HG03108 (cell line): ENCODE results near the gene HECTD2.
"Not testable (repeated sequence)": the region's sequence is repeated elsewhere in the genome, so short reads cannot be mapped to it uniquely, and the experiment has no call there.

Experiments
- ATAC-seq: cut with Tn5 transposase; IDR thresholded peaks from one replicate; pipeline ENCODE4 v1.9.1; 2021; ENCODE audit warnings: moderate library complexity; ENCODE audit not compliant: unreplicated experiment

HECTD2 gene

GRCh38 chr10:91472911-91473310, 62.8 kb downstream of the HECTD2 start:
- no peak for ATAC-seq

- no peak for ATAC-seq
Observed at GRCh38 chr10:91474009-91474408, 63.9 kb downstream of the HECTD2 start.

GRCh38 chr10:91477236-91477635, 67.1 kb downstream of the HECTD2 start:
- ATAC-seq, result no peak

DNA sequence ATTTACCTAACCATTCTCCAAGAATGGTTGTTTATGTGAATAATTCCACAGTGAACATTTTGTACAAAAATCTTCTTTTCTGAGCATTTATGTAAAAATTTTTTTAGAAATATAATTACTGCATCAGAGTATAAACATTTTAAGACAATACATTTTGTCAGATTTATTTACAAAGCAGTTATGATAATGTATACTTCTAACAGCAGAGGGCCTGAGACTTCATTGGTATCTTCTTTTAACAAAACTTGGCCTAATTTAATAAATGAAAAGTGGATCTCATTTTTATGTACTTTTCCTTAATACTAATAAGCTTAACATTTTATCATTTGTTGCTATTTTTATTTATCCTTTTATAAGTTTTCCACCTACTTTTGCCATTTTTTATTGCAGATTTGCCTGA, 69.4 kb downstream of the HECTD2 start:
- ATAC-seq, result no peak

DNA sequence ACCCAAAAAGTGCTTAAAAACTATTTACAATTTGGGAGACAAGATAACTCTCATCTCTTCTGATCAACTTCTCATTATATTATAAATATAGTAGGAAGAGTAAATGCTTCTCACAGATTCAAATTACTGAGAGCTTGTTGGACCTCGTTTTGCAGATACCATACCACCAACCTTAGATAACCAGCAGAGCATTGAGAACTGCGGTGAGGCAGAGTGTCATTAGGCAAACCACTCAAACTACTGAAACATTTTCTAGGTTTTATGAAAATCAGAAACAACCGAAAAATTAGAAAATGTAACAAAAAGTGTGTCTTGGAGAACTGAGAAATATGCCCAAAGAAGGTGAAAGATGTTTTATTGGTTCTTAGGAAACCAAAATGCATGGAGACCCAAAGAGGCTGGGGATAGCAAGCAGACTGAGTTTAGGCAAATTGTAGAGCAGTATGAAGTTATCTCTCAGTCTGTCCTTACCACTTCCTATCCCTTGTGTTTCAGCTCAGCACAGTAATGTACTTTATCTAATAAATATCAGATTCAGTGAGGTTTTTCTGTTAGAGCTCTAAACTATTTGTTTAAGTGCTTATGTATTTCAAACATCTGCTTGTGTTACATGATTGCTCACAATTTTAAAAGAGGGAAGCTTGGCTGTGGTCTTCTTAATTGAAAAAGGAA, 77.9 kb downstream of the HECTD2 start:
- ATAC-seq, result no peak

GRCh38 chr10:91493313-91493712, 83.2 kb downstream of the HECTD2 start:
- no peak for ATAC-seq

GRCh38 chr10:91495402-91495801, 85.3 kb downstream of the HECTD2 start:
- no peak for ATAC-seq

GRCh38 chr10:91496016-91496415, 85.9 kb downstream of the HECTD2 start:
- ATAC-seq, result no peak

DNA sequence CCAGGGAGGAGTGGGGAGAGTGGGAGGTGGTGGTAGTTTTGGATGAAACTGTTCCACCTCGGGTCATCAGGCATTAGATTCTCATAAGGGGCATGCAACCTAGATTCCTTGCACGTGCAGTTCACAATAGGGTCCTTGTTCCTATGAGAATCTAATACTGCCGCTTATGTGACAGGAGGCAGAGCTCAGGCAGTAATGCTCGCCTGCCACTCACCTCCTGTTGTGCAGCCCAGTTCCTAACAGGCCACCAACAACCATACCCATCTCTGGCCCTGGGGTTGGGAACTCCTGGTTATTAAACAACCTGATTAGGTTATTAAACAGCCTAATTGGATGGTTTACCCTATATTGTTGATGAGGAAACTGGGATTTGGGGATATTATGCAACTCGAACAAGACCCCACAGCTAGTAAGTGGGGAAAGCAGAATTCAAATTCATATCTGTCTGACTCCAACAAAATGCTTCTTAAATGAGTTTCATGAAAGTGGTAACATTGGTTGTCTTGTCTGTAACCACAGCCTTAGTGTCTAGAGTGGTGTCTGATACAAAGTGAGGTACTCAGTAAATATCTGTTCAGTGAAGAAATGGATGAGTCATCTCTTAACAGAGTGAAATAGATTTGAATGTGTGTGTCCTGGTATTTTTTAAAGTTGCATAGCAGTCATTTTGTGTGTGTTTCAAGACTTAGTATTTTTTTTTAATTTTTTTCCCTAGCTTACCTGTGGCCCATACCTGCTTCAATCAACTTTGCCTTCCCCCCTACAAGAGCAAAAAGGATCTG, 101.6 kb downstream of the HECTD2 start:
- no peak for ATAC-seq

DNA sequence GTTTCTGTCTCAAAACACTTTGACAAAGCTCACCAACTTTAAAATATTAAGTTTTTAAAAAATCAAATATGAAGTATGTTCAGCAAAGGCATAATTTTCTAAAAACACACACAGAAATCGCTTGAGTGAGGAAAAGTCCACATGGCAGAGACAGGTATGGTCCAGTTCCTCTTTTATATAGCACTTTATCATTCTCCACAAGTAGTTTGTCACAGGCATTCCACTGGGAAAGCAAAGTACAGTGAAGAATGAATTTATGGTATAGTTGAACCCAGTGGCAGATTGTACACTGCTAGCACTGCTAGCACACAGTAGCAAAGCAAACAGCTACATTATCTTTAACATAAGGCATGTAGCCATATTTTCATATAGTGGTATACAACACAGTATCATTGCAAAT, 102.3 kb downstream of the HECTD2 start:
- no peak for ATAC-seq

- no peak for ATAC-seq
Observed at GRCh38 chr10:91513598-91514424, 103.7 kb downstream of the HECTD2 start.

DNA sequence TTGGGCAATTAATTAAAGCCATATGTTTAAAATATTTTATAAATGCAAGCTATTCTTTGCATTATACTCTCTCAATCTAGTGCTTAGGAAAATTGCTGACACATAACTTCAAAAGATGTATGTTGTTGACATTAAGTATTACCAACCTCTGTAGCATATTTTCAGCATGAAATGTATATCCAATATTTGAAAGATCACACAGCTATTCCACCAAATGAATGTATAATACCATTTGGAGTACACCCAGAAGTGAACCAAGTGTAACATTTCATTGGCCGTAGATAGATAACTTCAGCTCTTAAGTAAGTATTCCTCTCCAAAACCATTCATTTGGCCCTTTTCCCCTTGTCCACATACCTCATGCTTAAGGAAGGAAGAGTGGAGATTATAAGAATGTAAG, 104.6 kb downstream of the HECTD2 start:
- no peak for ATAC-seq

DNA sequence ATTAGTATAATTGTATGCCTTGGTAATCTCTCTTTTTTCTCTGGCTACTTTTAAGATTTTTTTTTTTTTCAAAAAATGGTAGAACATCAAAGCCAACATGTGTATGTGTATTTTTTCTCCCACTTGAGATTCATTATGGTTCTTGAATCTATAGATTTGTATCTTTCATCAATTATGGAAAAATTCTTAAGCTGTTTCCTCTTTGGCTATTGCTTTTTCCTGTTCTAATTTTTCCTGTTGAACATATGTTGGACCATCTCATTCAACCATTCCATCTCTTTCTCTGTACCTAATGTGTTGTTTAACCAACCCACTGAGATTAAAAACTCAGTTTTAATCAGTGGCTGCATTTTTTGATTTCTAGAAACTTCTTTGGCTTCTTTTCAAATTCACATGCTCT, 107.2 kb downstream of the HECTD2 start:
- no peak for ATAC-seq

- ATAC-seq, result no peak
Observed at GRCh38 chr10:91519899-91520514, 109.9 kb downstream of the HECTD2 start.

DNA sequence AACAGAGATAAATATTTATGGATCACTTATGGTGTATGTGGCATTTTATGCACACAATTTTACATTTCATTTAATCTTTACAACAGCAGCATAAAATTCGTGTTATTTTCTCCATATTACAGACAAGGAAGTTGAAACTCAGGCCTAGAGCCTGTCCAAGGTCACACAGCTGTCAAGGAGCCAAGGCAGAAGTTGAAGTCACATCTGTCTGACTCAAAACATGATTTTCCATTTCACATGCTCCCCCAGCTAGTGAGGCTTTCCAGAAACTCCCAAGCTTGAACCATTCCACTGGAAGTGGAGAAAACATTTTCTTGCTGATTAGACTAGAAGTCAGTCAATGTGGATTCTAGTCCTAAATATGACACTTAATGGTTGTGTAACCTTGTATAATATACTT, 110.5 kb downstream of the HECTD2 start:
- no peak for ATAC-seq

- ATAC-seq, result no peak
Observed at GRCh38 chr10:91521439-91521838, 111.3 kb downstream of the HECTD2 start.

DNA sequence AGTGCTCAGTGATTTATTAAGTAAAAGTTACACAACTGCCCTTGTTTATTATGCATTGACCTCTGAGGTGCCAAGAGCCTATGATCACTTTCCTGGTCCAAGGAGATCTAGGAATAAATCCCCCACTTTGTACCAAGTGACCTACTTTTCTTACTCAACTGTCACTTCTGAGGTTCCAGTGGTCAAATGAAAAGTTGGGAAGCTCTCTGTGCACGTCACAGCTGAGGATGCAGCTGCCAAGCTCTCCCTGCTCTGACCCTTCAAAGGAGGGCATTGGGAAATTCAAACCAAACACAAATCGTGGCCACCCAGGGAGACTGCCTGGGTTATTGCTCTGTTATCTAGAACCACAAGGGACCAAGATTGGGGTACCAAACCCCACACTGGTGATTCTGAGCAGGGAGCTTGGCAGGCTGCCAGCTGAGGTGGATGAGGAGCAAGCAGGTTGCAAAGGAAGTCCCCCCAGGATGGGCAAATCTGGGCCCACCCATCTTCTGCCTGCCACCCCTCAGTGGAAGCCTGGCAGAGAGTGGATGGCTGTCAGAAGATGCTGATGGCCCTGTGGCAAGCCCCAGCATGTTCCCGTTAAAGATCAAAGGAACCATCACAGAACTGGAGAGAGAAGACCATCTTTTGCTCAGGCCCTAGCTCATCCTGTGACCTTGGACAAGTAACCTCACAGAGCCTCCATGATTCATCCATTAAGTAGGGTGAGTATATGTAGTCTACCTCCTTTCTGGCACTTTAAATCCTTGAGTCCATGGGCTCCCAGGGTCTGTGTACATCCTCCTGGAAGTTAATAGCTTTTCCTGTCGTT, 116.0 kb downstream of the HECTD2 start:
- ATAC-seq, result no peak

DNA sequence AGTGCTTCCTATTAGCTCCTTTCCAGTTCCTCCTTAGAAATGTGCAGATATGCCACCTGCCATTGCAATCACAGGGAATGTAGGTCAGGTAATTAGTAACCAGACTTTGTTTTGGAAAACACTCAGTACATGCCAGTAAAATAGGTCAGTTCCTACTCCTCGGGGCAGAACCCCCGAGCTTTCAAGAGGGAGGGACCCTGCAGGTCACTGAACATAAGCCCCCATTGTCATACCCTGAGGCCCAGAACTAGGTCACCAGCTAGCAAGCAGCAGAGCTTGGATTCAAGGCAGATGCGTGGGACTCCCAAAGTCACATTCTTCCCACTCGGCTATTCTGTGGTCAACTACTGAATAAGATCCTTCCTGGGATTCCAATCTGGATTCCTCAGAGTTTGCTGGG, 117.9 kb downstream of the HECTD2 start:
- ATAC-seq, result no peak

DNA sequence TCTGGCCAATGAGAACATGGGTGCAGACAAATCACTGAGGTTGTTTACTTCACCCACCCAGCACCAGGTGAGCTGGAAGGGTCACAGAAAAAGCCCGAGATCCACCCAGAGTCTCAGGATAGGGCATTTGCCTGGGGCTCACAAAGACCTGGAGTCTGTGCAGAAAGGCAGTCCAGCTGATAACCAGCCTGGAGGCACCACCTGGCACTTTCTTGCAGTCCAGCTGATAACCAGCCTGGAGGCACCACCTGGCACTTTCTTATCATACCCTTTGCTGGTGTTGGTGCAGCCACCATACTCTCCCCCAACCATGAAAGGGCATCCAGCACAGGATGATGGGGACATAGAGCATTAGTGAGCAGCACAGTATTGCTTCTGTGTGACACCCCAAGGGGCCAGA, 118.6 kb downstream of the HECTD2 start:
- ATAC-seq, result no peak

DNA sequence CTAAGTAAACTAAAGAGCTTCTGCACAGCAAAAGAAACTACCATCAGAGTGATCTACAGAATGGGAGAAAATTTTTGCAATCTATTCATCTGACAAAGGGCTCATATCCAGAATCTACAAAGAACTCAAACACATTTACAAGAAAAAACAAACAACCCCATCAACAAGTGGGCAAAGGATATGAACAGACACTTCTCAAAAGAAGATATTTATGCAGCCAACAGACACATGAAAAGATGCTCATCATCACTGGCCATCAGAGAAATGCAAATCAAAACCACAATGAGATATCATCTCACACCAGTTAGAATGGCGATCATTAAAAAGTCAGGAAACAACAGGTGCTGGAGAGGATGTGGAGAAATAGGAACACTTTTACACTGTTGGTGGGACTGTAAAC, 124.6 kb downstream of the HECTD2 start:
- ATAC-seq, result not testable (repeated sequence)
